A673 (cell line): ENCODE data around the gene CEP170B. TPM values are rescaled to one million over a fixed set of nuclear protein-coding genes. Genes with fewer than 3 reads are reported as not detected.
"Not testable (repeated sequence)": the region's sequence is repeated elsewhere in the genome, so short reads cannot be mapped to it uniquely, and the experiment has no call there.

Experiments used
- BruUV-seq: library from RNA; stranded (reverse); fragments of 400-500 nt; replicated peaks from 2 replicates; lab custom pipeline; 2021; lab: Mats Ljungman, UMichigan
- CTCF ChIA-PET: fragments of 300-600 bp; sonication (Branson Sonifier 250); formaldehyde crosslinking; loops from one replicate; lab custom pipeline; 2022; ENCODE audit warnings: antibody characterized with exemption; lab: Charles Lee
- POLR2A ChIA-PET: fragments of 300-600 bp; sonication (Branson Sonifier 250); formaldehyde crosslinking; loops from one replicate; lab custom pipeline; 2022; ENCODE audit warnings: antibody characterized with exemption; ENCODE audit not compliant: low non-redundant PET; lab: Charles Lee
- DNase-seq: peaks from one replicate; pipeline ENCODE4 v3.0.0-alpha.2; 2015; ENCODE audit warnings: low spot score
- H3K27ac ChIP-seq: fragments of 200-600 bp; sonication (generic); 2 replicates; pipeline ENCODE4 v1.5.1; 2016; ENCODE audit warnings: mixed run types, low read depth, mild to moderate bottlenecking, mixed read lengths, antibody characterized with exemption, low read length; ENCODE audit not compliant: poor library complexity, severe bottlenecking
- H3K27me3 ChIP-seq: fragments of 200-600 bp; sonication (generic); replicated peaks from 2 replicates; pipeline ENCODE4 v1.6.1; 2017; ENCODE audit warnings: mixed run types, low read depth, mild to moderate bottlenecking, mixed read lengths, antibody characterized with exemption, low read length; ENCODE audit not compliant: insufficient read depth, poor library complexity
- H3K36me3 ChIP-seq: fragments of 200-600 bp; sonication (generic); 2 replicates; pipeline ENCODE4 v1.6.1; 2016; ENCODE audit warnings: mixed run types, mild to moderate bottlenecking, mixed read lengths, antibody characterized with exemption, low read length; ENCODE audit not compliant: insufficient read depth, poor library complexity, severe bottlenecking
- H3K4me1 ChIP-seq: fragments of 200-600 bp; sonication (generic); 2 replicates; pipeline ENCODE4 v1.6.1; 2017; ENCODE audit warnings: mixed run types, mild to moderate bottlenecking, mixed read lengths, antibody characterized with exemption, low read length; ENCODE audit not compliant: insufficient read depth, poor library complexity, severe bottlenecking
- H3K4me3 ChIP-seq: fragments of 200-600 bp; sonication (generic); 2 replicates; pipeline ENCODE4 v1.5.1; 2016; ENCODE audit warnings: low read depth, mixed run types, mild to moderate bottlenecking, mixed read lengths, low read length; ENCODE audit not compliant: poor library complexity, severe bottlenecking
- H3K9me3 ChIP-seq: fragments of 200-600 bp; sonication (generic); 2 replicates; pipeline ENCODE4 v1.6.1; 2016; ENCODE audit warnings: mixed run types, low read depth, mild to moderate bottlenecking, mixed read lengths, antibody characterized with exemption, low read length; ENCODE audit not compliant: poor library complexity, severe bottlenecking
- EZH2 ChIP-seq: fragments of 200-600 bp; sonication (generic); IDR thresholded peaks from 2 replicates; pipeline ENCODE4 v1.6.1; 2017; ENCODE audit warnings: borderline replicate concordance, low read depth, mild to moderate bottlenecking, mixed read lengths, antibody characterized with exemption, low read length; ENCODE audit not compliant: poor library complexity, severe bottlenecking
- intact Hi-C: fragments of 100-400 bp; cut with micrococcal nuclease; formaldehyde crosslinking; loops from one replicate; pipeline ENCODE4 v1.10.0; 2022; ENCODE audit not compliant: unreplicated experiment
- total RNA-seq: library from RNA; stranded (reverse); gene quantifications from 2 replicates; pipeline ENCODE4 v1.2.3, GENCODE V29; 2021
- TF ChIP-seq, protein P1 (sequence below): fragments of 300-800, 200-600 bp; sonication (generic); conservative IDR thresholded peaks from 2 replicates; pipeline ENCODE4 v1.5.1; 2017; ENCODE audit warnings: low read depth, mild to moderate bottlenecking, antibody characterized with exemption, low read length, moderate library complexity, mixed read lengths

Gene CEP170B
- total RNA-seq, 1 experiment from 2014 or later, result 20.8 TPM

DNA sequence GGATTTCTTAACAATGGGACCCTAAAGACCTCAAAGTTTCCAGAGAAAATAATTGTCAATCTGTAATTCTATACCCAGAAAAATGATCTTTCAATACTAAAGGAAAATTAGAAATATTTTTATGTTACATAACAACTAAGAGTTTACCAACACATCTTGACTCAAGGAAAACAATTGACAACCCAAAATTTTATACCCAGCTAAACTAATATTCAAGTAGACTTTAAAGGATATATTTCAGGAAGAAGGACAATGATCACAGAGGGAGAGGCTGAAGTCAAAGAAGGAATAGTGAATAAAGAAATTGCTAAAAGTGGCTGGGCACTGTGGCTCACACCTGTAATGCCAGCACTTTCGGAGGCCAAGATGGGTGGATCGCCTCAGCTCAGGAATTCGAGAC, 47.0 kb downstream of the CEP170B start:
- Histone ChIP-seq H3K9me3 (peaks cover 11% of the 10 kb centered on the region), H3K4me3 (no peak overlapping the region), H3K36me3 (no peaks in the 10 kb centered on the region), H3K4me1 (no peaks in the 10 kb centered on the region), H3K27me3 (peaks cover 28% of the 10 kb centered on the region), H3K27ac (no peak overlapping the region)
- TF ChIP-seq, protein P1, sequence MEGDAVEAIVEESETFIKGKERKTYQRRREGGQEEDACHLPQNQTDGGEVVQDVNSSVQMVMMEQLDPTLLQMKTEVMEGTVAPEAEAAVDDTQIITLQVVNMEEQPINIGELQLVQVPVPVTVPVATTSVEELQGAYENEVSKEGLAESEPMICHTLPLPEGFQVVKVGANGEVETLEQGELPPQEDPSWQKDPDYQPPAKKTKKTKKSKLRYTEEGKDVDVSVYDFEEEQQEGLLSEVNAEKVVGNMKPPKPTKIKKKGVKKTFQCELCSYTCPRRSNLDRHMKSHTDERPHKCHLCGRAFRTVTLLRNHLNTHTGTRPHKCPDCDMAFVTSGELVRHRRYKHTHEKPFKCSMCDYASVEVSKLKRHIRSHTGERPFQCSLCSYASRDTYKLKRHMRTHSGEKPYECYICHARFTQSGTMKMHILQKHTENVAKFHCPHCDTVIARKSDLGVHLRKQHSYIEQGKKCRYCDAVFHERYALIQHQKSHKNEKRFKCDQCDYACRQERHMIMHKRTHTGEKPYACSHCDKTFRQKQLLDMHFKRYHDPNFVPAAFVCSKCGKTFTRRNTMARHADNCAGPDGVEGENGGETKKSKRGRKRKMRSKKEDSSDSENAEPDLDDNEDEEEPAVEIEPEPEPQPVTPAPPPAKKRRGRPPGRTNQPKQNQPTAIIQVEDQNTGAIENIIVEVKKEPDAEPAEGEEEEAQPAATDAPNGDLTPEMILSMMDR, result no peak
- TF ChIP-seq EZH2, result no peak
- POLR2A ChIA-PET, result no interaction called here
- intact Hi-C loops, result no loop called here
- no peak for DNase-seq
- BruUV-seq, result no TSS peak
- CTCF ChIA-PET, result no interaction called here

DNA sequence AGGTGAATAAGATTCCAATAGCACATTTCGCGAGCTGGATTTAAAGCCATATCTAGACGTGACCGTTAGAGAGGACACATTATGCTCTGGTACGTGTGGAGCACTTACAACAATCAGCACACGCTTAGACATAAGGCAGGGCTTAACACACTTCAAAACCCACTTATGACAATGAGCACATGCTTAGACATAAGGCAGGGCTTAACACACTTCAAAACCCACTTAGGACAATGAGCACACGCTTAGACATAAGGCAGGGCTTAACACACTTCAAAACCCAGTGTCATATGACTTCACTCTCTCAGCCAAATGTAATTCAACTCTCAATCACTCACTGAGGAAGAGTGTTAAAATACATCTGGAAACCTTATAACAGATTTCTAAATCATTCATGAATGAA, 48.4 kb downstream of the CEP170B start:
- Histone ChIP-seq H3K4me1 (no peaks in the 10 kb centered on the region), H3K4me3 (no peak overlapping the region), H3K27me3 (peaks cover 28% of the 10 kb centered on the region), H3K36me3 (no peaks in the 10 kb centered on the region), H3K27ac (no peak overlapping the region), H3K9me3 (peaks cover 11% of the 10 kb centered on the region)
- ChIA-PET POLR2A (no interaction called here), CTCF (no interaction called here)
- intact Hi-C loops, result no loop called here
- no TSS peak for BruUV-seq
- TF ChIP-seq, protein P1, result no peak
- no peak for TF ChIP-seq EZH2
- no peak for DNase-seq

DNA sequence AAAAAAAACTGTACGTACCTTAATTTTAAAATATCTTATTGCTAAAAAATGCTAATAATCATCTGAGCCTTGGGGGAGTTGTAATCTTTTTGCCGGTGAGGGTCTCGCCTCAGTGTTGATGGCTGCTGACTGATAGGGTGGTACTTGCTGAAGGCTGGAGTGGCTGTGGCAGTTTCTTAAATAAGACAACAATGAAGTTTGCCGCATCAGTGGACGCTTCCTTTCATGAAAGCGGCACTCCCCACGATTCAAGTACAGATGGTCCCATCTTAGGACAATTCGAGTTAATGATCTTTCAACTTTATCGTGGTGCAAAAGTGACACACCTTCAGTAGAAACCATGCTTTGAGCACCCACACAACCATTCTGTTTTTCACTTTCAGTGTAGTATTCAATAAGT, 52.0 kb downstream of the CEP170B start:
- Histone ChIP-seq H3K4me3 (no peak overlapping the region), H3K9me3 (peaks cover 1% of the 10 kb centered on the region), H3K36me3 (no peaks in the 10 kb centered on the region), H3K27ac (no peak overlapping the region), H3K4me1 (no peaks in the 10 kb centered on the region), H3K27me3 (peaks cover 28% of the 10 kb centered on the region)
- no TSS peak for BruUV-seq
- POLR2A ChIA-PET, result no interaction called here
- no peak for TF ChIP-seq EZH2
- intact Hi-C loops, result no loop called here
- CTCF ChIA-PET, result no interaction called here
- no peak for DNase-seq

DNA sequence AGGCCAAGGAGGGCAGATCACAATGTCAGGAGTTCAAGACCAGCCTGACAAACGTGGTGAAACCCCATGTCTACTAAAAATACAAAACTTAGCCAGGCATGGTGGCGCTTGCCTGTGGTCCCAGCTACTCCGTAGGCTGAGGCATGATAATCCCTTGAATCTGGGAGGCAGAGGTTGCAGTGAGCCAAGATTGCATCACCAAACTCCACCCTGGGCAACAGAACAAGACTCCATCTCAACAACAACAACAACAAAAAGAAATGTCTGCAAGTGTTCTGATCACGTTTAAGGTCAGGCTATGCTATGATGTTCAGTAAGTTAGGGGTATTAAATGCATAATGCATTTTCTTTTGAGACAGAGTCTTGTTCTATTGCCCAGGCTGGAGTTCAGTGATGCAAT, 52.9 kb downstream of the CEP170B start:
- H3K4me1 ChIP-seq, result no peaks in the 10 kb centered on the region
- ChIA-PET POLR2A (no interaction called here), CTCF (no interaction called here)
- no TSS peak for BruUV-seq
- no peaks in the 10 kb centered on the region for H3K9me3 ChIP-seq
- no peak for DNase-seq
- H3K4me3 ChIP-seq, result no peak overlapping the region
- H3K27me3 ChIP-seq, result peaks cover 28% of the 10 kb centered on the region
- no peak overlapping the region for H3K27ac ChIP-seq
- TF ChIP-seq EZH2, result no peak
- TF ChIP-seq, protein P1, result no peak
- intact Hi-C loops, result no loop called here
- no peaks in the 10 kb centered on the region for H3K36me3 ChIP-seq

DNA sequence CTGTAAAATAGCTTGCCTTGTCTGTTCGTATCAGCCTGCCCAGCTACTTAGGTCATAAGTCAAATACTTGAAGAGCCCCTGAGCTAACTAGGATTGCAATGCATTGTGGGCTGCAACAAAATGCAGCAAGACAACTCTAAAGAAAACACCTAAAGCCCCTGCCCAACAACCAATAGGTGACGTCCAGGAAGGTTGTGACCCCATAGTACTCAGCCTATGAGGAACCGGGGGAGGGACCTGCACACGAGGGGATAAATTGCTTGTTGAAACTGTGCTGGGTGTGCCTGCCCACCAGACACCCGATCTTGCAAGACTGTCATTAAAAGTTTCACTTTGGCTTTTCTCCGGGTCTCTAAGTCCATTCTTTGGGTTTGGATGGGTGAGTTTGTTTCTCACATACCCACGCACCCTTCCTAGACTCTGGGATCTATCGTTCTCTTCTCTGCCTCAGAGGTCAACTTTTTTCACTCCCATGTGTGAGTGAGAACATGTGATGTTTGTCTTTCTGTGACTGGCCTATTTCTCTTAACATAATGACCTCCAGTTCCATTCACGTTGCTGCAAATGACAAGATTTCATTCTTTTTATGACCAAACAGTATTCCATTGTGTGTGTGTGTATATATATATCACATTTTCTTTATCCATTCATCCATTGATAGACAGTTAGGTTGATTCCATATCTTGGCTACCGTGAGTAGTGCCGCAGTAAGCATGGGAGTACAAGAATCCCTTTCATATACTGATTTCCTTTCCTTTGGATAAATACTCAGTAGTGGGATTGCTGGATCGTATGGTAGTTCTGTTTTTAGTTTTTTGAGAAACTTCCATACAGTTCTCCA, 54.3 kb downstream of the CEP170B start:
- H3K27ac ChIP-seq, BruUV-seq, intact Hi-C loops, POLR2A ChIA-PET, H3K4me1 ChIP-seq, H3K4me3 ChIP-seq, H3K36me3 ChIP-seq, H3K9me3 ChIP-seq, DNase-seq, CTCF ChIA-PET: not testable (repeated sequence)
- peaks cover 15% of the 10 kb centered on the region for H3K27me3 ChIP-seq
